Measurements from ENCODE around the gene PIK3CB.
"Not testable (repeated sequence)": the region's sequence is repeated elsewhere in the genome, so short reads cannot be mapped to it uniquely, and the experiment has no call there.

The PIK3CB gene

GRCh38 chr3:138800248-138800647 lies 34.5 kb downstream of the PIK3CB start:
- H3K27ac Mint-ChIP-seq, result no peak overlapping the region
- no peak for ATAC-seq
- H3K4me1 Mint-ChIP-seq, result peaks cover 30% of the 10 kb centered on the region
- no peak for DNase-seq
- H3K27me3 Mint-ChIP-seq, result no peaks in the 10 kb centered on the region
- no peak overlapping the region for H3K4me3 Mint-ChIP-seq
- no peaks in the 10 kb centered on the region for H3K9me3 Mint-ChIP-seq

GRCh38 chr3:138799822-138800221 lies 34.9 kb downstream of the PIK3CB start:
- DNase-seq (no peak), ATAC-seq (no peak)
- Mint-ChIP-seq H3K4me3 (no peak overlapping the region), H3K9me3 (no peaks in the 10 kb centered on the region), H3K4me1 (peaks cover 30% of the 10 kb centered on the region), H3K27me3 (no peaks in the 10 kb centered on the region), H3K27ac (no peak overlapping the region)

- no peak for ATAC-seq
Observed at GRCh38 chr3:138797508-138798038, 37.2 kb downstream of the PIK3CB start.

GRCh38 chr3:138796761-138797160 lies 38.0 kb downstream of the PIK3CB start:
- H3K27ac Mint-ChIP-seq, result no peak overlapping the region
- no peak overlapping the region for H3K4me3 Mint-ChIP-seq
- DNase-seq (no peak), ATAC-seq (no peak)
- H3K9me3 Mint-ChIP-seq, result no peaks in the 10 kb centered on the region
- peaks cover 8% of the 10 kb centered on the region for H3K4me1 Mint-ChIP-seq
- no peaks in the 10 kb centered on the region for H3K27me3 Mint-ChIP-seq

More at GRCh38 chr3:138797508-138798038, 37.2 kb downstream of the PIK3CB start:
- peaks cover 14% of the 10 kb centered on the region for H3K4me1 Mint-ChIP-seq
- no peaks in the 10 kb centered on the region for H3K9me3 Mint-ChIP-seq
- DNase-seq, result no peak
- H3K27me3 Mint-ChIP-seq, result no peaks in the 10 kb centered on the region
- no peak overlapping the region for H3K4me3 Mint-ChIP-seq
- peak overlapping the region in 1 of 2 donors; percentile 92 for H3K27ac Mint-ChIP-seq

DNA sequence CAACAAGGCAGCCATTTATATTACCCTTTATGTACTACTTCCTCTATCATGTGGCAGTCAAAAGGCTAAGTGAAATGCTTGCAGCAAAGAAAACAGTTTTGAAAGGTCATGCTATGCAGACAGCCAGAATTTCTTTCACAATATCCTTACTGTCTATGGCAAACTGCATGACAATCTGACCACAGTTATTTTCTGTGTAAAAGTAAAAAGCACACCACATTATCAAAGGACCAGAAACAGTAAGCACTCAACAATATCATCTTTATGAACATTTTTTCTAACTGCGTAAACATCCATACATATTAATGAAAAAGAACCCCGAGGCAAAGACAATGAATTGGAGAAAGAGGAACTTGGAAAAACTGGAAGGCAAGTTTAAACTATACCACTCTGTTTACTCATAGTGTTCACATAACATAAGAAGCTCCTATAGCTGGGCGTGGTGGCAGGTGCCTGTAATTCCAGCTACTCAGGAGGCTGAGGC lies 47.9 kb downstream of the PIK3CB start:
- DNase-seq (no peak), ATAC-seq (no peak)
- H3K4me1 Mint-ChIP-seq, result peaks cover 17% of the 10 kb centered on the region
- no peak overlapping the region for H3K4me3 Mint-ChIP-seq
- H3K27me3 Mint-ChIP-seq, result no peaks in the 10 kb centered on the region
- H3K9me3 Mint-ChIP-seq, result no peaks in the 10 kb centered on the region
- H3K27ac Mint-ChIP-seq, result no peak overlapping the region

GRCh38 chr3:138785951-138786350 lies 48.8 kb downstream of the PIK3CB start:
- DNase-seq (no peak), ATAC-seq (no peak)
- Mint-ChIP-seq H3K27ac (no peak overlapping the region), H3K27me3 (no peaks in the 10 kb centered on the region), H3K4me3 (no peak overlapping the region), H3K4me1 (peaks cover 14% of the 10 kb centered on the region), H3K9me3 (no peaks in the 10 kb centered on the region)

- not testable (repeated sequence) for DNase-seq, H3K4me3 Mint-ChIP-seq, H3K27me3 Mint-ChIP-seq, H3K9me3 Mint-ChIP-seq, ATAC-seq, H3K27ac Mint-ChIP-seq
- H3K4me1 Mint-ChIP-seq, result peaks cover 17% of the 10 kb centered on the region
Observed at GRCh38 chr3:138785362-138785857, 49.3 kb downstream of the PIK3CB start.

- ATAC-seq (no peak), DNase-seq (no peak)
- Mint-ChIP-seq H3K4me1 (peaks cover 30% of the 10 kb centered on the region), H3K9me3 (no peaks in the 10 kb centered on the region), H3K27me3 (no peaks in the 10 kb centered on the region), H3K27ac (no peak overlapping the region), H3K4me3 (no peak overlapping the region)
Observed at GRCh38 chr3:138782755-138783154, 52.0 kb downstream of the PIK3CB start.

DNA sequence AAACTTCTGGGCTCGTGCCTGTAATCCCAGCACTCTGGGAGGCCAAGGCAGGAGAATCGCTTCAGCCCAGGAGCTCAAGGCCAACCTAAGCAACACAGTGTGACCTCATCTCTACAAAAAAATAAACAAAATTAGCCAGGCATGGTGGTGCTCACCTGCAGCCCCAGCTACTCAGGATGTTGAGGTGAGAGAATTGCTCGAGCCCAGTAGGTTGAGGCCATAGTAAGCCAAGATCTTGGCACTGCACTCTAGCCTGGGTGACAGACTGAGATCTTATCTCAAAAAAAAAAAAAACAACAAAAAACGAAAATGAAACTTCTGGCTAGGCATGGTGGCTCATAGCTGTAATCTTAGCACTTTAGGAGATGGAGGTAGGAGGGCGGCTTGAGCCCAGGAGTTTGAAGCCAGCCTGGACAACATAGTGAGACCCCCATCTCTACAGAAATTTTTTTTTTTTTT lies 53.7 kb downstream of the PIK3CB start:
- DNase-seq, result peak; percentile 18 to 25
- no peak overlapping the region for H3K4me3 Mint-ChIP-seq
- H3K27me3 Mint-ChIP-seq, result no peaks in the 10 kb centered on the region
- H3K4me1 Mint-ChIP-seq, result peaks cover 27% of the 10 kb centered on the region
- H3K9me3 Mint-ChIP-seq, result no peaks in the 10 kb centered on the region
- peak; percentile 86 for ATAC-seq
- H3K27ac Mint-ChIP-seq, result peak overlapping the region in 1 of 2 donors; percentile 88

GRCh38 chr3:138778643-138779042 lies 56.1 kb downstream of the PIK3CB start:
- ATAC-seq (no peak), DNase-seq (no peak)
- Mint-ChIP-seq H3K4me1 (peaks cover 39% of the 10 kb centered on the region), H3K27me3 (no peaks in the 10 kb centered on the region), H3K9me3 (no peaks in the 10 kb centered on the region), H3K4me3 (no peak overlapping the region), H3K27ac (no peak overlapping the region)

DNA sequence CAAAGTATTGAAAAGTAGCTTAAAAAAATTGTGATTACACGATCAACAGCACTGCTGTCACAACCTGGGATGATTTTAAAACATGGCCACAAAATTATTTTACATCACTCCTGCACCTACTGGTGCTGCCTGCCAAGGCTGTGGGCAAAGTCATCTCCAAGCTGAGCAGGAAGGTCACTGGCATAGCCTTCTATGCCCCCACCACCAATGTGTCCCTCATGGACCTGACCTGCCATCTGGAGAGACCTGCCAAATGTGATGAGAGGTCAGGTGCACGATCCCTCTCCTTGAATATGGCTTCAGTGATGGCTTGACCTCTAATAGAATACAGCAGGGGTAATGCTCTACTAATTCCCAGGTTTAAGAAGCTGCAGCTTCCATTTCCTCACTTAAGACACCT lies 57.8 kb downstream of the PIK3CB start:
- no peak overlapping the region for H3K27ac Mint-ChIP-seq
- H3K4me3 Mint-ChIP-seq, result no peak overlapping the region

GRCh38 chr3:138775254-138775595 lies 59.5 kb downstream of the PIK3CB start:
- DNase-seq, result no peak
- no peaks in the 10 kb centered on the region for H3K9me3 Mint-ChIP-seq
- H3K27ac Mint-ChIP-seq, result no peak overlapping the region
- ATAC-seq, result no peak
- no peak overlapping the region for H3K4me3 Mint-ChIP-seq
- no peaks in the 10 kb centered on the region for H3K27me3 Mint-ChIP-seq
- peaks cover 28% of the 10 kb centered on the region for H3K4me1 Mint-ChIP-seq

More for the DNA sequence above, 57.8 kb downstream of the PIK3CB start:
- ATAC-seq (no peak), DNase-seq (no peak)
- Mint-ChIP-seq H3K27me3 (no peaks in the 10 kb centered on the region), H3K4me1 (peaks cover 39% of the 10 kb centered on the region), H3K9me3 (no peaks in the 10 kb centered on the region)

- DNase-seq, result peak in 1 of 2 donors; percentile 41
- Mint-ChIP-seq H3K27me3 (no peaks in the 10 kb centered on the region), H3K9me3 (no peaks in the 10 kb centered on the region), H3K4me3 (no peak overlapping the region), H3K27ac (no peak overlapping the region), H3K4me1 (peaks cover 33% of the 10 kb centered on the region)
- peak; percentile 100 for ATAC-seq
Observed at GRCh38 chr3:138774529-138775253, 60.0 kb downstream of the PIK3CB start.

GRCh38 chr3:138771585-138771984 lies 63.1 kb downstream of the PIK3CB start:
- H3K27ac Mint-ChIP-seq, result no peak overlapping the region
- no peak overlapping the region for H3K4me3 Mint-ChIP-seq
- no peak for ATAC-seq

DNA sequence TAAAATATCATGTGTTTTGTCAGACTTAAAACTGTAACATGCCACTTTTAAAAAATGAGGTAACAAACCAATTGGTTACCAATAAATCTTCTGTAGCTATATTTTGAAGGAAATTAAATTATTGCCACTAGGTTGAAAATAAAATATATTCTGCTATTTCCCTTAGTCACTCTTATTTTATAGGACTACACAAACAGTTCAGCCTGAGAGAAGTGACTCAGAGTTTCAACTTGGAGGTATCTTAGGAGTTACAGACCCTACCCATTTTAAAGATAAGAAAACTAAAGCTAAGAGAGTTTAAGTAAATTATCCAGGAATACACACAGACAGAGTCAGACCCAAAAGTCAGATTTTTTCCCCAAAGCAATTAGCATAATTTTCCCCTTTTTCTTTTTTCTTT lies 65.1 kb downstream of the PIK3CB start:
- Mint-ChIP-seq H3K27ac (no peak overlapping the region), H3K27me3 (no peaks in the 10 kb centered on the region), H3K4me1 (peaks cover 13% of the 10 kb centered on the region), H3K9me3 (peaks cover 0 to 17% of the 10 kb centered on the region in 2 donors), H3K4me3 (no peak overlapping the region)
- DNase-seq, result no peak
- no peak for ATAC-seq

More at GRCh38 chr3:138771585-138771984, 63.1 kb downstream of the PIK3CB start:
- Mint-ChIP-seq H3K27me3 (no peaks in the 10 kb centered on the region), H3K9me3 (peaks cover 0 to 17% of the 10 kb centered on the region in 2 donors), H3K4me1 (peaks cover 19% of the 10 kb centered on the region)
- DNase-seq, result no peak

DNA sequence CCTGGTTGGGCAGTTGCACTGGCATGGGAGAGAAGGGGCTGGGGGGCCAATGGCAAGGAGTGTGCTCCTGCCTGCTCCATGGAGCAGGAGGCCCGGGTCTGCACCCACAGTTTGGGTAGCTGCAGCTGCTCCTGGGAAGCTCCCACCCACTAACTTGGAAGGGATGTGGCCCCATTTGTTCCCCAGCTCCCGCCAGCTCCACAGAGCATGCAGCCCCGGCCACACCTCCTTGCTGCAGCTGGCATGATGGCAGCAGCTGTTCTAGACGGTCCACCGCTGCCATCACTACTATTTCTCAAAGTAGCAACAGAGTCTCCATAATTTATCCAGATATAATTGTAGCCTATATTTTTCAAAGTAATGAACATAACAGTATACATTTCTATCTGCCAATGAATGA lies 65.8 kb downstream of the PIK3CB start:
- Mint-ChIP-seq H3K4me1 (peaks cover 7% of the 10 kb centered on the region), H3K9me3 (peaks cover 0 to 17% of the 10 kb centered on the region in 2 donors), H3K27ac (no peak overlapping the region), H3K27me3 (no peaks in the 10 kb centered on the region), H3K4me3 (no peak overlapping the region)
- DNase-seq (no peak), ATAC-seq (no peak)
